CD4-positive, alpha-beta T cell treated with Interferon gamma for 1 hour (primary cell): ENCODE measurements around the gene MRM3.
"Not testable (repeated sequence)": the region's sequence is repeated elsewhere in the genome, so short reads cannot be mapped to it uniquely, and the experiment has no call there.

Experiments used
- DNase-seq: peaks from one replicate; pipeline ENCODE4 v3.0.0-alpha.2; 2020

MRM3 gene

DNA sequence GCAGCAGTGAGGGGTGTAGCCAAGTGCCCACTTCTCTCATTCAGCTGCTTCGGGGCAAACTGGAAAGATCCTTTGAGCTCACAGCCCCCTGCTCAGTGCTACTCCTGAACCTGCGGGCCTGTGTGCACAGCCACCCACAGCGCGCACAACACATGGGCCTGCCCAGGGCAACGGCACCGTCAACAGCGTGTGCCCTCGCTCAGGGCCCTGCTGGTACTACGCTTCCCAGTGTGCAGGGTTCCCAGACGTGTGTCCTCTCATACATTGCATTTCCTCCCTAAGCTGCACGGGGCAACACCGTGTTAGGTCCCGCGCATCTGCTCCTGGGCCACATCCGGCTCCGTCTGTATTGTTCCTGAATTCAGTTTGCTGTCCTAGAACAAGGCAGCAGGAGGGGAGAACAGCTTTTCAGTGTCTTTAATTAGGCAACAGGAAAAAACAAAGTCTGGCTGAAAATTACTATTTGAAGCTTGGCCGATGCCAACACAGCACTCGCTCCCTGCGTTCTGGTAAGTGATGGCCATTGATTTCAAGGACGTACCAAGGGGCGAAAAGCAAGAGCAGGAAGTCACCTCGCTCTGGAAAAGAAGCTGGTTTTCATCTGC, 15.2 kb downstream of the MRM3 start:
- DNase-seq: no peak

DNA sequence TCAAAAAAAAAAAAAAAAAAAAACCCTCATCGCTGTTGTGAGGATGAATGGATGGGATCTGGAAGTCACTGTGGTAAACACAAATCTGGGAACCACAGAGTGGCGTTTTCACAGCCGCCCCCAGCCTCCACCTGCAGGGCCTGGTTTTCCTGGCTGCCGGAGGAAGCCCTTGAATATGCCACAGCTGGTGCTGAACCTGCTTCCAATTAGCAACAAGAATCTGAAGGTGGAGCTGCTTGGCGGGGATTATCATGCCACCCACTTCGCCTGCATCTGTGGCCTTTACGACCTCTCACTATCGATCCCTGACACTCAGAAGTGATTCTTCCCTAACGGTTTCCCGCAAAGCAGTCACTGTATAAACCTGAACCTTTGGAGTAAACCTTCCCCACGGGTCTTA, 16.1 kb downstream of the MRM3 start:
- DNase-seq: no peak

DNA sequence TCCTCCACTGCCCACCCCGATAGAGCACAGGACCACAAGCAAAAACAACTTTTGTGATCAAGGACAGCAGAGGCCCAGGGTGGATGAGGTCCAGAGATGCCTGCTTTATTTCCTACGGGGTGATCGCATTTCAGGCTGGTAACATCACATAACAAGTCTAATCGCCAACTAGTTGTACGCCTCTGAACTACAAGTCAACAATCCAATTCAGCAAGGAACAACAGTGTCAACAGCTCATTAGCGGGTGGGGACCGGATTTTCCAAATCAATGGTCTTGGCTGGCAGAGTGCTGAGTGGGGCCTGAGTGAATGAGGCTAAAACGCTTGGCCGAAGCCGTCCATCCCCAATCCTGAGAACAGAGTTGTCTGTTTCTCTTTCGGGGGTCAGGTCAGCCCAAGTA, 17.1 kb downstream of the MRM3 start:
- DNase-seq: no peak

DNA sequence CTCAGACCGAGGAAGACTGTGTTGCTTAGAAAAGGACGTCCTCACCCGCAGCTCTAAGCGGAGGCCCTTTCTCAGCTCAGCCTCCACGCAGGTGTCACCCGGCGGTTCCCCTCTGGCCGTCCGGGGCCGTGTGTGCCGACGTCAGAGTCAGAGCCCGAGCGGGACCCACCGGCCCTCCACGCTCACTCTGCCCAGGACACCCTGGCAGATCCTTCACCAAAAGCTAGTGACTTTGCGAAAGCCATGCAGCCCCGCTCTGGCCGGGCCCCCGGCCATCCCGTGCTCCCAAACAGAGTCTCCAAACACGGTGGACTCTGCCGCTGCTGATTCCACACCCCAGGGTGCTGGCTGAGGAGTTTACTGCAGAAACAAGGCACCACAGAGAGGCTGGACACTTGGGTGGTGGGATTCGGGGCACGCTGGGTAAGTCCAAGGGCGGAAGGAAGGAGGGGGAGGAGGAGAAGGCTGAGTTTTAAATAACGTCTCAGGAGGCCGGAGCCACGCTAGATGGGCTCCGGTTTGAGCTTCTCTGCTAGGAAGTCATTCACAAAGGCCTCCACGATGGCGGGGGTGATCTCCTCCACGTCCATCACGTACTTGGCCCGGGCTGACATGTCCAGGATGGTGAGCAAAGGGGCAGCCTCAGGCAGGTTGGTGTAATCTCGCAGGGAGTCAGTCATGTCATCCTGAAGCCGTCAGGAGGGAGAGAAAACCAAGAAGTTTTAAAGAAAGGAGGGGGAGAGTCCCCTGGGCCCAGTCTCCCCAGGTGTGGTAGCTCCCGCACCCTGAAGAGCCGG, 18.5 kb downstream of the MRM3 start:
- no peak for DNase-seq

DNA sequence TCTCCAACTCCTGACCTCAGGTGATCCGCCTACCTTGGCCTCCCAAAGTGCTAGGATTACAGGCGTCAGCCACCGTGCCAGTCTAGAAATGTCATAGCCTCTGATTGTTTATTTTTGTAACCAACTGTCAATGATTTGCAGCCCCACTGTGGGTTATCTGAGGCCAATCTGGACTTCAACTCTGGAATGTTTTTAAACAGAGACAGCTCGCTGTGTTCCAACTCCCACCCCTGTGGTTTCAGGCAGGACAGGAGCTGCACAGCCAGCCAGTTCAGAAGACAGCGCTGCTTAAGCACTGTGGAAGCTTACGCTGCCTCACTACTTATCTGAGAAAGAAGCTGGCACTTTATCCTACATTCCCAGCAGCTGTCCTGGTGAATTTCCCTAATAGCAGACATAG, 19.5 kb downstream of the MRM3 start:
- DNase-seq: no peak

DNA sequence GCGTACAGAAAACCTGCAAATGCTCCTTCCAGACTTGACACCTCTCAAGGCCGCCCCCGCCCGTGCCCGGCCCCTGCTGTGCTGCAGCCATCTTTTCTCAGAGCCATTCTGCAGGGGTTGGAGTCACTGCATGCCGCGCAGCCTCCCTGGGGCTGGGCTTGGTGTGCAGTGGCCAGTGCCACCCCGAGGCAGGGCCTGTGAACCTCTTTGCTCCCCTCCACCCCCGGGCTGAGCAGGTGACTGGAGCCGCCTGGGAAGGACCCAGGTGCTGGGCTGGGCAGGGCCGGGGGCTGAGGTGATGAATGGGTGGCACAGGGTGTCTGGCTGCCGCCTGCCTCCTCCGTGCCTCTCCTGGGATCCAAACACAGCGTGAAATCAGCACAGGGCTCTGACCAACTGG, 20.3 kb downstream of the MRM3 start:
- DNase-seq: no peak

DNA sequence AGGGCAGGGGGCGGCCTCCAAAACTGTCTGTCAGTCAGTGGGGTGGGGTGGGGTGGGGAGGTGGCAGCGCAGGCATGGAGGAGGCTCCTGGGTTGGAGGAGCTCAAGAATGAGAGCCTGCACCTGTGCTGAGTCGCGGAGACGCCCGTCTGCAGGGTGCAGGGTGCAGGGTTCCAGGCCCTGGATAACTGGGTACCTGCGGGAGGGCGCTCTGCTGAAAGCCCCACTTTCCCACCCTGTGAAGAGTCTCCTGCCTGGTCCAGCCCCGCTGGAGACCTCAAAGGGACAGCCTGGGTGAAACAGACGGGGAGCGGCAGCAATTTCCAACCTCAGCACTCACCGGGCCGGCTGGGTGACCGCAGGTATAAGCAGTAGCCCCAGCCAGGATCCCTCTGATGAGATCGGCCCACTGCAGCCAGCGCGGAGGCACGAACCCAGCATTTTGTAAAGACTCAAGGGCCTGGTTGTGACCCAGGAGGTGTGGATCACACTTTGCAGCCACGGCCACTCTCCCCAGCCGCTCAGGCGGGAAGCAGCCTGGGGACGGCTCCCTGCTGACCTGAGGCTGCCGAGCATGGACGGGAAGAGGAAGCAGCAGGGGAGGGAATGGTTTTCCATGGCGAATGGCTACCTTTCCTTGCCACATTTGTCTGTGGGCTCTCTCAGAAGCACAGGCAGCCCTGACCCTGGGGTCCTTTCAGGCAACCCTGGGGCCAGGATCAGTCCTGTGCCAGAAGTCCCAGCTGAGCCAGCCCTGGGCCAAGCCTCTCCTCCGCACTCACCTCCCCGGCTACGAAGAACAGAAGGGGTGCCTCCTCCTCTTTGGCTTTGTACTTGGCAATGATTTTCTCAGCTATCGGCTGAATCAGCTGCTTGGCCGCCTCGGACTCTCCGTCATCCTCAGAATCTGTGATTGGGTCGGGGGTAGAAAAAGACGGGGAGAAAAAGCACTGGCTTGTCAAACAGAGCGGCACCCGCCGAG, 21.0 kb downstream of the MRM3 start:
- no peak for DNase-seq

DNA sequence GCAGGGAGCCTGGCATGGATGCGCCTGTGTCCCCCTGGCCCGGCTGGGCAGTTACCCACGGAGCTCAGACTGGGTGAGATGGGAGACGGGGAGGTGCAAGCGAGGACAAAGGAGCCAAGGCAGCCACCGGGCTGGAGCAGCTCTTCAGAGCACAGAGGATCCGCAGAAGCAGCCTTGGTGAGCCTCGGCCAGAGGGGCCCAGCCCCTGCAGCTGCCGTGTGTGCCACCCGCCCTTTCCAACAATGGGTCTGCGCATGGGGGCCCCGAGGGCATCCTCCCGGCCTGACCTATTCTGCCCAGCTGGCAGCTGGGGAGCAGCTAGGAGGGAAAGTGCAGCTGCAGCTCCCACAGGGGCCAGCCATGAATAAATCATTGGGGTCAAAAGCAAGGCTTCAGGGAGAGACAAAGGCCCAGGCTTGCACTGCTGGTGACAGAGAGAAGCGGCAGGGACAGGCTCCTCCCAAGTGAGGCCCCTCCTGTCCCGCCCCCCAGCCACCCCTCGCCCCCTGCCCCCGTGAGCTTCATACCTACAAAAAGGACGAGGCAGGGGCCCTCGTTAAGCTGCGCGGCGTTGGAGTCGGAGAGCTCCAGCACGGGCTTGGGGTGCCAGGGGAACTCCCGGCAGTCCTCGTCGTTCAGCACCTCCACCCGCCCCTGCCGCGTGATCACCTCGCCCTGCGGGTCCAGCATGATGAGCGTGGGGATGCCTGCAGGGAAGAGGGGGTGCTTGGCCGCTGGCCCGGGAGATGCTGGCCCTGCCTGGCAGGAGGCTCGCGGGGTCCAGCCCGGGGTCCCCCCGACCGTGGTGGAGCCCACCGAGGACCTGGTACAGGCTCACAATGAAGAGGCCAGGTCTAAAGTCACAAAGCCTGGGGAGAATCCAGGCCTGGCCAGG, 22.6 kb downstream of the MRM3 start:
- no peak for DNase-seq

DNA sequence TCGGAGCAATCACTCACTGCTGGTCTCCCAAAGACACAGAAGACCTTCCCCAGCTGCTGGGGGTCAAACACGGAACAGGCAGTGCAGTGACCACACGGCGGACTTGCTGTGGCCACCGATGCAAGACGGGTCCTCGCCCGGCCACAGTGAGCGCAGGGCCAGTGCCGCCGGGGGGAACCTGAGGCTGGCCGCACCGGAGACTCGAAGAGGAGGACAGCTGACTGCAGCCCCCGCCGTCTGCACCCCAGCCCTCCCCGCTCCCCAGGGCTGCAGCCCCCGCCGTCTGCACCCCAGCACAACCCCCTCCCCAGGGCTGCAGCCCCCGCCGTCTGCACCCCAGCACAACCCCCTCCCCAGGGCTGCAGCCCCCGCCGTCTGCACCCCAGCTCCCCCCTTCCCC, 23.7 kb downstream of the MRM3 start:
- not testable (repeated sequence) for DNase-seq

DNA sequence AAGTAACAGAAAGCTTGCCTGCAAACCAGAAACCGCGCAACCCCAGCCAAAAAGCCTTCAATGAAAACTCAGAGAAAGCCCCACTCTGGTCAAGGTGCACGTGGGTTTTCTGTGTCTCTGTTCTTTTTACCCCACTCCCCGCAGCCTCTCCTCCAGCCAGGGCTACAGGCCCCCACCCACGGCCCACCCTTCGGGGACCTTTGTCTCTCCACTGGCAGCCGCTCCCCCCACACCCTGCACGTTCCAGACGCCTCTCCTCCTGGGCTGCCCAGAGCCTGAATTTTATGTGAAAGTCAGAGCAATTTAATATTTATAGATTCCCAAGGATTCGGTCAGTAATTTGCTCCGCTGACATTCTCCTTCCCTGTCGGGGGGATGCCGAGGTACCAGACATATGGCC, 24.2 kb downstream of the MRM3 start:
- no peak for DNase-seq

DNA sequence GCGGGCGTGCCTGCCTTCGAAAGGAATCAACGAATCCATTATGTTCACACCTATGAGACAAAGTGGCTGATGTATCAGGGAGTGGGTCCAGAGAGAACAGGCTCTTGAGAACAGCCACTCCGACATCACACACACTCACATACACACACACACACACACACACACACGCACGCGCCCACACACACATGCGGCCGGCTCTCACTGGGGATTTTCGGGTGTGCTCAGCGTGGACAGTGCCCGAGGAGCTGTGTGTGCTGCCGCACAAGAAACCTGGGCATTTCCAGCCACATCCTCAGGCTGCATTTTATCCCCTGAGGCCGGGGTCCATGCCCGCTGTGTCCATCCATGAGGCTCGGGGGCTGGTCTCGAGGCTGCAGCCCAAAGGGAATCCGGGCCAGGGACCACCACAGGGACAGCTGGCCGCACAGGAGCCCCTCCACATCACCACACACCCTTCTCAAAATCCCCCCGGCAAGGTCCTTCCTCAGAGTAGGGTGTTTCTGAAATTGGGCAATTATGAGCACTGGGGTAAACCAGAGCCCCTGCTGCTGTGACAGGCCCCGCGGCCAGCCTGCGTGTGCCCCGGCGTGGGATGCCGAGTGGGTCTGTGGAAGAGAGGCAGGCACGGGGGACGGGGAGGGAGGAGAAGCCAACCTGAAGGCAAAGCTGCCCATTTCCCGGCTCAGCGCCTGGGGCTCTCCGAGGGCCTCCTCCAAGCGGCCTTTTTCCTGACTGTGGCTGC, 24.8 kb downstream of the MRM3 start:
- DNase-seq: no peak

DNA sequence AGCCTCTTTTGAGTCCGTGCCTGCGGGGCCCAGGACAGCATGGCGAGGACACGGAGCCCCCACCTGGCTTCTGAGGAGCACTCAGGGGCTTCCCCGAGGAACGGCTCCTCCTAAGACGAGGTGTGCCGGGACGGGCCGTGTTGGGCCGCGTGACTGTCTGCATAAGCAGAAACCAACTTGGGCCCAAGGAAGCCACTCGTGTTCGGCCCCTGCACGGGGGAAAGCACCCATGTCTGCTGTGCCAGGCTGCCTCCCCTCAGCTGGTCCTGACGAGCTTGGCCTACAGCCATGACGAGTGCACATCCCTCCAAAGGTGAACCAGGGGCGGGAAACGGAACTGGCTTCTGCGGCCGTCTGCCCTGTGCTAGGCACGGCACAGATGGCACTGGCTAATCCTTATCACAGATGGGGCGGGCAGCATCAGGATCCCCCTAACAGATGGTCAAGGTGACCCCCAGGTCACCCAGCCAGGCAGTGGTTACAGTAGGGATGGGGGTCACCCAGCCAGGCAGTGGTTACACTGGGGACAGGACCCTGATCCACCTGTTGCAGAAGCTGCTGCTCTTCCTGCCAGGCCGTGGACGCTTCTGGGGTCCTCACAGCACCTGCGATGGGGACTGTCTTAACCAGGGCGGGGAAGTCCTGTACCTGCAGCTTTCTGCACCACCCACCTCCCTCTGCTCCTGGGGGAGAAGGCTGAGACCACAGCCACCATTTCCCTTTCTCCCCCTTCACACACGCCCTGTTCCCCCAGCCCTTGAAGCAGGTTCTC, 25.6 kb downstream of the MRM3 start:
- no peak for DNase-seq

DNA sequence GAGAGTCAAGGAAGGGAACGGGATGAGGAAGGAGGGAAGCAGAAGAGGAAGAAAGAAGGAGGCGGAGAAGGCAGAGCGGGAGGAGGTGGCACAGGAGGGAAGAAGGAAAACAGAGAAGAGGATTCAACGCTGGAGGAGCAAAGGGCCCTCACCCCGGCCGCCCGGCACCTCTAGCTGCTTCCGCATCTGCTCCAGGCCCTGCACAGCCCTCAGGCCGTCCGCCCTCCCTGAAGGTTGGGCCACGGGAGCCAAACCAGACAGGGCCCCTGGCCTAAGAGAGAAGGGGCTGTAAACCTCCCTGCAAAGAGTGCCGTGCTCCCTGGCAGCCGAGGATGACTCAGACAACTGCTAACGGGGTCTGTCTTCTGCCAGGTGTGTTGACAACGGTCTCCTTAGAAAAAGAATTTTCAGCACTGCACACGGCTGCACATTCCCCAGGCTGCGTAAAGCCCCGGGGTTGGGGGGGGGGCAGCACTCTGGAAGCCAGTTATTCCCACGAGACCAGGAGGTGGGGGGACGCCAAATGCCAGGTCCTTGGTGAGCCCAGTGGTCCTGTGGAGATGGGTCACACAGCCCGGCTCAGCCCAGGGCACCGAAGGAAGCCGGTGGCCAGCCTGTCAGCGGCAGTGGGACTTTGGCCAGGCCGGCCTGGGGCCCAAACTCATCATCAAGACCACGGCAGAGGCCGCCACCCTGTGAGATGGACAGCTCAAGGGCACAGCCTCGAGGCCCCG, 29.1 kb downstream of the MRM3 start:
- no peak for DNase-seq

DNA sequence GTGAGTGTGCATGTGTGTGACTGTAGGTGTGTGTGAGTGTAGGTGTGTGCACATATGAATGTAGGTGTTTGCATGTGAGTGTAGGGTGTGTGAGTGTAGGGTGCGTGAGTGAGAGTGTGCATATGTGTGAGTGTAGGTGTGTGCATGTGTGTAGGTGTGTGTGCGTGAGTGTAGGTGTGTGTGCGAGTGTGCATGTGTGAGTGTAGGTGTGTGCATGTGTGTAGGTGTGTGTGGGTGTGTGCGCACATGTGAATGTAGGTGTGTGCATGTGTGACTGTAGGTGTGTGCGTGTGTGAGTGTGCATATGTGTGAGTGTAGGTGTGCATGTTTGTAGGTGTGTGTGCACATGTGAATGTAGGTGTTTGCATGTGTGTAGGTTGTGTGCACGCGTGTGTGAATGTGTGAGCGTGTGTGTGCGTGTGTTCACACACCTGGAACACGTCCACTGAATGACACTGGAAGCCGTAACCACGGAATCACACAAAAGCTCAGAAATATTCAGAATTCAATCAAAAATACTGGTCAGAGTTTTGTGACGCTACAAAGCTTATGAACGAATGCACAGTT, 30.6 kb downstream of the MRM3 start:
- DNase-seq: no peak

DNA sequence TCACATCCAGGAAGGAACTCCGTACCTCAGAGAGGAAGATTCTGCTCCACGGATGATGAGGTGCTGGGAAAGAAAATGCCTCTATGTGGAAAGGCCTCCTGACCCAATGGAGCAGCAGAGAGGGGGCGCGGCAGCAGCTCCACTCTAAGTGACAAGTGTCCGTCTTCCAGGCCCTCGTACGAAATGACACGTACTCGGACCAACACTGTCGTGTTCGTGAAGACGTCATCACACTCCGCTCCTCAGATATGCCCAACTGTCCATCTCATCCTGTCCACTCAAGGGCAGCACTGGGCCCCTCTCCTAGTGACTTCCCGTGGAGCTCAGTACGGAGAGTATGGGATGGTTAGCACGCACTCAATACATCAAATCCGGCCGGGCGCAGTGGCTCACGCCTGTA, 32.2 kb downstream of the MRM3 start:
- DNase-seq: no peak

DNA sequence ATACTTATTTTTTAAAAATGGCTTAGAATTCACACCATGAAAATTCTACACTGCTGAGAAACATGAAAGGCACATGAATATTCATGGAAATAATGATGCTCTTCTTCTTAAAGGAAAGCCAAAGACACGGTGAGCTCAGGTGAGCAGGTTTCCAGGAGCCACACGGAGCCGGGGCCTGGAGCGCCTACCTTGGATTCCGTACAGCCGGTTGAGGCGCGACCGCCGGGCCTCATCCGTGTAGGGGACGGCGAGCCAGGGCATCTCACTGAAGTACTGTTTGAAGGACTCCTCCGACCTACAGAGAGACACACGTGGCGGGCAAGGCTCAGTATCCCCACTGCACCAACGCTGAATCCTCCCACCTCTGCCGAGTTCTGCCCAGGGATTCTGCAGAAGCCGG, 37.1 kb downstream of the MRM3 start:
- DNase-seq: no peak

DNA sequence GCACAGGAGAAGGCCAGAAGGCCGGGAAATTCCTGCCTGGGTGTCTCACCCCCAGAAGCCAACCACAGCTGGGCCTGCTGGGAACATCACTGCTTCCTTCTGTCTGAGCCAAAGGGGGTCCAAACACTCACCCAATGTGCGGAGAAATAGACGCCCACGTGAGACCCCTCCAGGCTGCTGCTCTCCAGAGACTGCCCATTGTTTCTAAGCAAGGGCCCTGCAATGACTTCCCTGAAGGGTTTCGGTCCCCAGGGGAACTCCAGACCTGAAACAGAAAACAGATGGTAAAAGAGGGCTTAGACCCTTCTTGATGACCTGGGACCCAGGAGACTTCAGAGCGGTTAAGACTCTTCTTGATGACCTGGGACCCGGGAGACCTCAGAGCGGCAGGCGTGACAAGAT, 41.3 kb downstream of the MRM3 start:
- no peak for DNase-seq

DNA sequence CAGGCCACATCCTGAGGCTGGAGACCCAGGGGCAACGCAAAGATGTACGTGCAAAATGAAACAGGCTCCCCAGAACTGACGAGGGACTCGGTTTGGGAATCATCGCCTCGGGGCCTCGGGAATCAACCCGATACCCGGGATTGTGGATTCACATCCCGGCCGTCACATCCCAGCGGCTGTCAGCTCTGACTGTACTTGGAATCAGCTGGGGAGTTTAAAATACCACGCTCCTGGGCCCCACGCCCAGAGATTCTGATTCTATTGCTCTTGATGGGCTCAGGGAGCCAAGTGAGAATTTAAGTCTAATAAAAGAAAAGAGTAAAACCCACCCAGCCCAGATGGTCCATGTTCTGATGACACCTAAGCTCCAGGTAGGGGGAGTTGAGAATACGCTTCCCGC, 42.2 kb downstream of the MRM3 start:
- no peak for DNase-seq

DNA sequence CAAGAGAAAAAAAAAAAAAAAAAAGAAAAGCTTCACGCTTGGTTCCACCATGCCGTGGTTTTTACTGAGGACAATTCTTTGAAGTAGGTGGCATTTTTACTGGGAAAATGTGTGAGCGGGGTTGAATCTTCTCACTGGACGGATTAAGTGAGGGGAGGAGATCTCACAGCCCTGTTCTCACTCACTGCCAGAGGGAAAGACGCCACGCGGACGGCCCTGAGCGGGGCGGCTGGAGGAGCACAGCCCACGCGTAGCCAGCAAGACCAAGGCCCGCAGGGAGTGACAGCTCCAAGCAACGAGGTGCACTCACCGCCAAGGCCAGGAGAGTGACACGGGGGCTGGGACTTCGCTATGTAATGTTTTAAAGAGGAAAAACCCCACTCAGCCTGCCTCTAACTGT, 43.1 kb downstream of the MRM3 start:
- DNase-seq: no peak

DNA sequence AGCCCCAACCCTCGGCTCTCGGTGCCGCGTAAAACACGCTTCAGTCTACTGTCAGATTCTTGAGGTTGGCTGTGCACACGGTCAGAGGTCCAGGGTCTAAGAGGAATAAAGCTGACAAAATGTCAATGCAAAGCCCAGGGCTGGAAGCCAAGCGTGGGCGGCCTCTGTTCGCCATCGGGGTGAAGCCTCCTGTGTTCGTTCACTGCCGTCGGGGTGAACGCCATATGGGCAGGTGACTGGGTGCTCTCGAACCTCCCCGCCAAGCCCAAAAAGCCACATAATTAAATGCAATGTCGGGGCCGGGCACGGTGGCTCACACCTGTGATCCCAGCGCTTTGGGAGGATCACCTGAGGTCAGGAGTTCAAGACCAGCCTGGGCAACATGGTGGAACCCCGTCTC, 44.6 kb downstream of the MRM3 start:
- no peak for DNase-seq
